ENCODE measurements around the gene EEIG2. TPM values are rescaled to one million over a fixed set of nuclear protein-coding genes. Genes with fewer than 3 reads are reported as not detected.

EEIG2 gene
- total and polyA plus RNA-seq, 5 donors from 2014 or later = 0.43 to 14.3 (median 1.9) TPM

DNA sequence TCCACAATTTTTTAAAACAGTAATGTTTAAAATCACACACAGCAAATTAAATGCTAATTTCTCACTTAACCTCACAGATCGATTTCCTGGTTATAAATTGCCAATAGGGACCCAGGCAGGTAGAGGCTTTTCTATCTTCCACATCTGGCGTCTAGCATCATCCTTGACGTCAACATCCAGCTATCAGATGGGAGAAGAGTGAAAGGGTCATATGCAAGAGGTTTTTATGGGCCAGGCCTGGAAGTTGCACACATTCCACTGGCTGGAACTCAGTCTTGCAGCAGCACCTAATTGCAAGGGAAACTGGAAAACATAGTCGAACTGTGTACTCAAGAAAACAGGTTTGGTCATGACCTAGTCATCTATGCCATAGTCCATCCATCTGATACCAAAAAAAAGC, 6.0 kb upstream of the EEIG2 start:
- H3K4me1 ChIP-seq (ENCODE audit: control insufficient read depth, insufficient read depth, low read length, poor library complexity, severe bottlenecking) = no peaks in the 10 kb centered on the region
- H3K9me3 Mint-ChIP-seq = no peaks in the 10 kb centered on the region
- DNase-seq = no peak
- ATAC-seq (ENCODE audit: low read depth in 2 of 2) = no peak
- H3K27ac Mint-ChIP-seq = no peak overlapping the region
- no peaks in the 10 kb centered on the region for H3K27me3 Mint-ChIP-seq
- no peaks in the 10 kb centered on the region for H3K27me3 ChIP-seq (ENCODE audit: control insufficient read depth, insufficient read depth, low read length)
- no peak overlapping the region for H3K27ac ChIP-seq (ENCODE audit: insufficient read depth, low read length, poor library complexity, severe bottlenecking)
- H3K9me3 ChIP-seq (ENCODE audit: control insufficient read depth in 2 of 2, low read length in 2 of 2) = no peaks in the 10 kb centered on the region
- H3K36me3 Mint-ChIP-seq = no peaks in the 10 kb centered on the region
- H3K4me3 Mint-ChIP-seq = peak overlapping the region in 1 of 4 donors; percentile 20
- H3K4me3 ChIP-seq (ENCODE audit: low read depth, low read length) = no peak overlapping the region
- H3K36me3 ChIP-seq (ENCODE audit: control insufficient read depth, insufficient read depth, low read length) = no peaks in the 10 kb centered on the region
- H3K4me1 Mint-ChIP-seq = peaks cover 0 to 2% (median 0%) of the 10 kb centered on the region in 4 donors

DNA sequence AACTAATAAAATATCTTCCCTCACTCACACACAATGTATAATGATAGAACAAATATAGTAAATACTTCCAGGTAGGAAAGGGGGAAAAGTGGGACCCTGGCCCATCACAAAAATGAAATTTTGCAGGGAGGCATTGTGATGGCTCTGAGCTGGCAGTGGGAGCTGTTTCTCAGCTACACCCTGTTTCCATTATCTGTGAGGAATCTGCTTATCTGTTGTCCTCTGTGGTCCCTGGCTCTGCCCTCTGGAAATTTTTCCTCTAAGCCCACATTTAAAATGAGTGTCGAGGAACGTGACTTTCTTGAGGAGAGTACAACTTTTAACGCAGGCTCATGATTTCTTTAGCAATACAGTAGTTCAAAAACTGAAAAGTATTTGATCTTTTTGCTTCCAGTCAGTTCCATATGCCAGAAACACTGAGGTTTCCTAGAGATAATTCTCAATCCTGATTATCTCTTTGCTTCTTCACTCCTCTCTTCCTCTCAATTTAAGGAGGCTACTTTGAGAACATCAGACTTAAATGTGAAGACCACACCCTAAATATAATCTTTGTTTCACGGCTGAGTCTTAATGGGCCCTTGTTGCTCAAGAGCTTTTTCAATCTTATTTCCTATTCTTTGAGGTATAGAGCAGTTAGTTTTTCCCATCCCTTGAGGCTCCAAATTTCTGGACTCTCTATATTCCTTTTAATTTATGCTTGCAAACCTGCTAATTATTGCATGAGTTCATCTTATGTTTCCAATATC, 5.0 kb upstream of the EEIG2 start:
- H3K9me3 Mint-ChIP-seq = no peaks in the 10 kb centered on the region
- H3K4me3 ChIP-seq (ENCODE audit: low read depth, low read length) = no peak overlapping the region

DNA sequence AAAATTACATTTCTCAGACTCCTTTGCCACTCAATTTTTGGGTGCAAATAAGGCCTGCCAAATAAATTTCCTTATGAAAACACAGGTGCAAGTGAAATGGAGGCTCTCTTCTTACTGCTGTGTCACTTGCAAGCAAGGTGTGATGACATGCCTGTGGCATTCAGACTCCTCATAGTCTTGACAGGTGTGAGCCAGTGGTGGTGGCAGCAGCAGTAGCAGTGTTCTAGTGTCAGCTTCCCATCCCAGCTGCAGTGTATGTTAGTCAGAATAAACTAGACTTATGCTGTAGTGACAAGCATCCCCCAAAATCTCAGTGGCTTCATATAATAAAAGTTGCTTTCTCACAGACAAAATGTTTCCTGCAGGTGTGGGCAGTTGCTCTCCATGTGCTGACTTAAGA, 3.8 kb upstream of the EEIG2 start:
- no peak overlapping the region for H3K27ac ChIP-seq (ENCODE audit: insufficient read depth, low read length, poor library complexity, severe bottlenecking)
- no peaks in the 10 kb centered on the region for H3K27me3 ChIP-seq (ENCODE audit: control insufficient read depth, insufficient read depth, low read length)
- H3K4me1 Mint-ChIP-seq = peaks cover under 1 to 17% (median 10%) of the 10 kb centered on the region in 4 donors
- H3K9me3 ChIP-seq (ENCODE audit: control insufficient read depth in 2 of 2, low read length in 2 of 2) = no peaks in the 10 kb centered on the region
- no peaks in the 10 kb centered on the region for H3K36me3 Mint-ChIP-seq
- ATAC-seq (ENCODE audit: low read depth in 2 of 2) (no peak), DNase-seq (no peak)
- H3K27ac Mint-ChIP-seq = no peak overlapping the region
- peaks cover 5% of the 10 kb centered on the region for H3K27me3 Mint-ChIP-seq
- H3K4me3 Mint-ChIP-seq = no peak overlapping the region
- H3K36me3 ChIP-seq (ENCODE audit: control insufficient read depth, insufficient read depth, low read length) = no peaks in the 10 kb centered on the region
- no peaks in the 10 kb centered on the region for H3K9me3 Mint-ChIP-seq
- H3K4me1 ChIP-seq (ENCODE audit: control insufficient read depth, insufficient read depth, low read length, poor library complexity, severe bottlenecking) = peaks cover 13% of the 10 kb centered on the region
- H3K4me3 ChIP-seq (ENCODE audit: low read depth, low read length) = no peak overlapping the region

More for the DNA sequence above, 5.0 kb upstream of the EEIG2 start:
- Histone ChIP-seq H3K36me3 (ENCODE audit: control insufficient read depth, insufficient read depth, low read length) (no peaks in the 10 kb centered on the region), H3K27me3 (ENCODE audit: control insufficient read depth, insufficient read depth, low read length) (no peaks in the 10 kb centered on the region), H3K4me1 (ENCODE audit: control insufficient read depth, insufficient read depth, low read length, poor library complexity, severe bottlenecking) (peaks cover 8% of the 10 kb centered on the region), H3K27ac (ENCODE audit: insufficient read depth, low read length, poor library complexity, severe bottlenecking) (no peak overlapping the region), H3K9me3 (ENCODE audit: control insufficient read depth in 2 of 2, low read length in 2 of 2) (no peaks in the 10 kb centered on the region)
- DNase-seq = no peak
- Mint-ChIP-seq H3K4me3 (no peak overlapping the region), H3K4me1 (peaks cover 0 to 9% (median 6%) of the 10 kb centered on the region in 4 donors), H3K27ac (no peak overlapping the region), H3K36me3 (no peaks in the 10 kb centered on the region), H3K27me3 (no peaks in the 10 kb centered on the region)
- no peak for ATAC-seq (ENCODE audit: low read depth in 2 of 2)

DNA sequence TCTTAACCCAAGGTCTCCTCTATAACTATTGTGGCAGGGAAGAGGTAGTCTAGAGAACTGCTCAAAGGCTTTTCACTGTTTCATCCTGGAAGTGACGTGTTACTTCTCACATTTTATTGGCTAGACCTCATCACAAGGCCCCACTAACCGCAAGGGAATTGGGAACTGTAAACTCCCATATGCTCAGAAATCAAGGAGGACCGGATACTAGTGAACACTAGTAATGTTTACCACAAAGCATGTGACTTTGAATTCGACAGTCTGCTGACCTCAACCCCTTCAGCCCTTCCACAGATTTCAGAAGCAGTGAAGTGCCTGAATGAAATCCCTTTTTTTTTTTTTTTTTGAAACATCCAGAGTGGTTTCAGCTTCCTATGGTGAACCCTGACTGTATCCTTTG, 3.4 kb upstream of the EEIG2 start:
- no peaks in the 10 kb centered on the region for H3K27me3 ChIP-seq (ENCODE audit: control insufficient read depth, insufficient read depth, low read length)
- Mint-ChIP-seq H3K9me3 (no peaks in the 10 kb centered on the region), H3K36me3 (no peaks in the 10 kb centered on the region), H3K27me3 (peaks cover 5% of the 10 kb centered on the region), H3K4me1 (peaks cover 2 to 20% (median 12%) of the 10 kb centered on the region in 4 donors), H3K4me3 (no peak overlapping the region), H3K27ac (no peak overlapping the region)
- peaks cover 17% of the 10 kb centered on the region for H3K4me1 ChIP-seq (ENCODE audit: control insufficient read depth, insufficient read depth, low read length, poor library complexity, severe bottlenecking)
- H3K9me3 ChIP-seq (ENCODE audit: control insufficient read depth in 2 of 2, low read length in 2 of 2) = no peaks in the 10 kb centered on the region
- H3K36me3 ChIP-seq (ENCODE audit: control insufficient read depth, insufficient read depth, low read length) = no peaks in the 10 kb centered on the region
- H3K4me3 ChIP-seq (ENCODE audit: low read depth, low read length) = no peak overlapping the region
- H3K27ac ChIP-seq (ENCODE audit: insufficient read depth, low read length, poor library complexity, severe bottlenecking) = no peak overlapping the region
- ATAC-seq (ENCODE audit: low read depth in 2 of 2) (no peak), DNase-seq (no peak)

DNA sequence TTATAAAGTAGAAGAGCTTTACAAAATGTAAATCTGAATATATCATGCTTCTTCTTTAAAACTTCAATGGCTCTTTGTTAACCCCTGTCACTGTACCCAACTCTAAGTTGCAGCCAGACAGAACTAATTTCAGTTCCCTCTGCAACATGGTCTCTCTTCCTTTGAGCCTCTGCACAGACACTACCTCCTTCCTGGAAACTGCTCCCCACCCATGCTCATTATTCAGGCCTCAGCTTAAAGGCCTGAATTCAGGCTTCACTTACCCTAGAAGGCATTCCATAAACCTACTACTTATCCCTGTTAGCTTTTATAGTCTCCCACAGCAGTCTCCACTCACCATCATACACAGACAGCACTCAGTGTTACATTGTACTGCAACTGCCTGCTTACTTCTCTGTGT, 2.6 kb upstream of the EEIG2 start:
- Mint-ChIP-seq H3K27ac (no peak overlapping the region), H3K9me3 (no peaks in the 10 kb centered on the region), H3K36me3 (no peaks in the 10 kb centered on the region), H3K4me3 (no peak overlapping the region), H3K4me1 (peaks cover 9 to 28% (median 19%) of the 10 kb centered on the region in 4 donors), H3K27me3 (peaks cover 5% of the 10 kb centered on the region)
- no peak overlapping the region for H3K27ac ChIP-seq (ENCODE audit: insufficient read depth, low read length, poor library complexity, severe bottlenecking)
- no peaks in the 10 kb centered on the region for H3K36me3 ChIP-seq (ENCODE audit: control insufficient read depth, insufficient read depth, low read length)
- DNase-seq = peak in 1 of 3 donors; percentile 22
- H3K27me3 ChIP-seq (ENCODE audit: control insufficient read depth, insufficient read depth, low read length) = no peaks in the 10 kb centered on the region
- no peak for ATAC-seq (ENCODE audit: low read depth in 2 of 2)
- H3K9me3 ChIP-seq (ENCODE audit: control insufficient read depth in 2 of 2, low read length in 2 of 2) = no peaks in the 10 kb centered on the region
- no peak overlapping the region for H3K4me3 ChIP-seq (ENCODE audit: low read depth, low read length)
- H3K4me1 ChIP-seq (ENCODE audit: control insufficient read depth, insufficient read depth, low read length, poor library complexity, severe bottlenecking) = peaks cover 25% of the 10 kb centered on the region

DNA sequence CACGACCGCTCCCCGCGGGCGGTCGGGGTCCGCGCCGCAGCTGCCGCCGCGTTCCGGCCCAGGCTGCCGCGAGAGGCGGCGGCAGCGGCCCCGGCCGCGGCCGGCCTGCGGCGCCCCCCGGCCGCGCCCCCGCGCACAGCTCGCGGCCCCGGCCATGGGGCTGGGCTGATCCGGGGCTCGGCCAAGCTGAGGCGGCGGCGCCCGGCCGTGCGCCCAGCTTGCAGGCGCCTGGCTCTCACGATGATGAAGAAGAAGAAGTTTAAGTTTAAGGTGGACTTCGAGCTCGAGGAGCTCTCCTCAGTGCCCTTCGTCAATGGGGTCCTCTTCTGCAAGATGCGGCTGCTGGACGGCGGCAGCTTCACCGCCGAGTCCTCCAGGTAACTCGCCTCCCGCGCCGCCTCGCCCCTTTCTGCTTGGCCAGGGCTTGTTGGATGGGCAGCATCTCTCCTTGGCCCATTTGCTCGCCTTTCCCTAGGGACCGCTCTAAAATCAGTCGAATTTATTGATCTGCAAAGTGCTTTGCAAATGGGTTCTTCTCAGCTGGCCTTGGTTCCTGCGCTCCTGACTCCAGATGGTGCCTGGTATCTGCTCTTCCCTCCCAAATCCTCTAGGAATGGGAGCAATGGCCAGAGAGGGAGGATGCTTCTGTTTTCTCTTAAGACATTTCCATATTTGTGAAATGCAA, 431 bp downstream of the EEIG2 start:
- DNase-seq (peak; percentile 6 to 52 (median 18)), ATAC-seq (ENCODE audit: low read depth in 2 of 2) (peak in 1 of 2 donors; percentile 10)
- Histone ChIP-seq H3K4me1 (ENCODE audit: control insufficient read depth, insufficient read depth, low read length, poor library complexity, severe bottlenecking) (peaks cover 36% of the 10 kb centered on the region), H3K36me3 (ENCODE audit: control insufficient read depth, insufficient read depth, low read length) (no peaks in the 10 kb centered on the region), H3K27ac (ENCODE audit: insufficient read depth, low read length, poor library complexity, severe bottlenecking) (peak overlapping the region; percentile 53), H3K4me3 (ENCODE audit: low read depth, low read length) (peak overlapping the region; percentile 94), H3K27me3 (ENCODE audit: control insufficient read depth, insufficient read depth, low read length) (no peaks in the 10 kb centered on the region), H3K9me3 (ENCODE audit: control insufficient read depth in 2 of 2, low read length in 2 of 2) (no peaks in the 10 kb centered on the region)
- Mint-ChIP-seq H3K27me3 (peaks cover 5% of the 10 kb centered on the region), H3K4me1 (peaks cover 16 to 45% (median 31%) of the 10 kb centered on the region in 4 donors), H3K27ac (peak overlapping the region; percentile 38 to 88 (median 84)), H3K4me3 (peak overlapping the region; percentile 93 to 99 (median 96)), H3K9me3 (no peaks in the 10 kb centered on the region), H3K36me3 (no peaks in the 10 kb centered on the region)

DNA sequence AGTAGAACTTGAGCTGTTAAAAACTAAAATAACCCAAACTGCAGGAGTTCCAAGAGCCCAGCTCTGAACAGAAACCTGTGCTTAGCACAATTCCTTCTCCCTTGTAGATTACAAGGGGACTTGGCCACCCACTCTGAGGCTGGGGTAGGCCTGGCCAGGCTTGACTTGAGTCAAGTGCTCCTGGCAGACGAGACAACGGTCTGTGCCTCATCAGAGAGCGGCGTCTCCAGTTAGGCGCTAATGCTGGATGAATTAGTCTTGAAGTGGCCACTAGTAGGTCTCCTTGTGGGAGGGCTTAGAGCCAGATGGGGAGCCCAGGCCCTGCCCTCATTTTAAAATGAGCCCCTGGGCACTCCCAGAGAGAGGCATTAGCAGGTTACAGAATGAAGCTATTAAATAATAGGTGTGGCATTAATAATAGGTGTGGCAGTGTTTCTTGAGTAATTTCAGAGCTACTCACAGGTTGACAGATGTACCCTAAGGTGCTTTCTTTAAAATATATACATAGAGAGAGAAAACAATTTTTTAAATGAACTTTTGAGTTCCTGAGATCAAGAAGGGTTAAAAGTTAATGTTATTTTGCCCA, 1.1 kb downstream of the EEIG2 start:
- peak; percentile 29 to 67 (median 32) for DNase-seq
- Histone ChIP-seq H3K27me3 (ENCODE audit: control insufficient read depth, insufficient read depth, low read length) (no peaks in the 10 kb centered on the region), H3K36me3 (ENCODE audit: control insufficient read depth, insufficient read depth, low read length) (no peaks in the 10 kb centered on the region), H3K9me3 (ENCODE audit: control insufficient read depth in 2 of 2, low read length in 2 of 2) (no peaks in the 10 kb centered on the region), H3K4me3 (ENCODE audit: low read depth, low read length) (peak overlapping the region; percentile 94), H3K4me1 (ENCODE audit: control insufficient read depth, insufficient read depth, low read length, poor library complexity, severe bottlenecking) (peaks cover 36% of the 10 kb centered on the region), H3K27ac (ENCODE audit: insufficient read depth, low read length, poor library complexity, severe bottlenecking) (peak overlapping the region; percentile 53)
- peak in 1 of 2 donors; percentile 10 for ATAC-seq (ENCODE audit: low read depth in 2 of 2)
- no peaks in the 10 kb centered on the region for H3K36me3 Mint-ChIP-seq
- H3K27me3 Mint-ChIP-seq = peaks cover 5% of the 10 kb centered on the region
- H3K4me1 Mint-ChIP-seq = peaks cover 16 to 45% (median 31%) of the 10 kb centered on the region in 4 donors
- no peaks in the 10 kb centered on the region for H3K9me3 Mint-ChIP-seq
- H3K27ac Mint-ChIP-seq = peak overlapping the region; percentile 60 to 88 (median 84)
- H3K4me3 Mint-ChIP-seq = peak overlapping the region; percentile 93 to 99 (median 96)
